Suprapubic skin (tissue), 4 donors: ENCODE measurements around the gene TIE1. TPM values are rescaled to one million over a fixed set of nuclear protein-coding genes. Genes with fewer than 3 reads are reported as not detected.
"Not testable (repeated sequence)": the region's sequence is repeated elsewhere in the genome, so short reads cannot be mapped to it uniquely, and the experiment has no call there.

Experiments
- DNase-seq, 2 donors: peaks; one replicate each; pipeline ENCODE4 v3.0.0-alpha.2; 2019; ENCODE audit warnings: low spot score in 2 of 2
- H3K27ac ChIP-seq: fragments of 200-600 bp; sonication (generic); one replicate; pipeline ENCODE4 v1.5.1; 2019
- H3K27me3 ChIP-seq: fragments of 200-600 bp; sonication (generic); one replicate; pipeline ENCODE4 v1.5.1; 2019
- H3K36me3 ChIP-seq: fragments of 200-600 bp; sonication (generic); one replicate; pipeline ENCODE4 v1.5.1; 2019
- H3K4me1 ChIP-seq: fragments of 200-600 bp; sonication (generic); one replicate; pipeline ENCODE4 v1.5.1; 2019
- H3K4me3 ChIP-seq: fragments of 200-600 bp; sonication (generic); one replicate; pipeline ENCODE4 v1.5.1; 2019; ENCODE audit warnings: mild to moderate bottlenecking
- H3K9me3 ChIP-seq: fragments of 200-600 bp; sonication (generic); one replicate; pipeline ENCODE4 v1.5.1; 2019
- EP300 ChIP-seq: sonication (generic); formaldehyde crosslinking; IDR thresholded peaks from one replicate; pipeline ENCODE4 v1.6.1; 2017; ENCODE audit warnings: antibody characterized with exemption
- POLR2A ChIP-seq, 2 donors: fragments of 450-650 bp; IDR thresholded peaks; one replicate each; pipeline ENCODE4 v1.6.1; 2017; ENCODE audit warnings: antibody characterized with exemption in 2 of 2, mild to moderate bottlenecking in 2 of 2, moderate library complexity in 2 of 2
- POLR2AphosphoS5 ChIP-seq, 3 donors: sonication (generic); formaldehyde crosslinking; IDR thresholded peaks; one replicate each; pipeline ENCODE4 v1.6.1; 2017; ENCODE audit warnings: antibody characterized with exemption in 3 of 3
- WGBS: methylation state at CpG from one replicate; pipeline ENCODE4 v1.1.5; 2018; 5-methylcytosine and 5-hydroxymethylcytosine counted together
- total RNA-seq, 4 donors: library from RNA; depleted of rRNA; stranded (reverse); fragments of >200 nt; gene quantifications; one replicate each; pipeline ENCODE4 v1.1.0, GENCODE V29; 2016
- TF ChIP-seq, protein P1 (sequence below), 2 donors: fragments of 200-600 bp in 1 of 2; fragments of 450-650 bp in 1 of 2; sonication (generic) in 1 of 2; IDR thresholded peaks; one replicate each; pipeline ENCODE4 v1.5.1; 2016 to 2019; ENCODE audit warnings: antibody characterized with exemption in 2 of 2, mild to moderate bottlenecking in 1 of 2, moderate library complexity in 1 of 2

Gene TIE1
- total RNA-seq, 4 donors from 2014 or later = 5.4 to 19.0 (median 11.3) TPM

DNA sequence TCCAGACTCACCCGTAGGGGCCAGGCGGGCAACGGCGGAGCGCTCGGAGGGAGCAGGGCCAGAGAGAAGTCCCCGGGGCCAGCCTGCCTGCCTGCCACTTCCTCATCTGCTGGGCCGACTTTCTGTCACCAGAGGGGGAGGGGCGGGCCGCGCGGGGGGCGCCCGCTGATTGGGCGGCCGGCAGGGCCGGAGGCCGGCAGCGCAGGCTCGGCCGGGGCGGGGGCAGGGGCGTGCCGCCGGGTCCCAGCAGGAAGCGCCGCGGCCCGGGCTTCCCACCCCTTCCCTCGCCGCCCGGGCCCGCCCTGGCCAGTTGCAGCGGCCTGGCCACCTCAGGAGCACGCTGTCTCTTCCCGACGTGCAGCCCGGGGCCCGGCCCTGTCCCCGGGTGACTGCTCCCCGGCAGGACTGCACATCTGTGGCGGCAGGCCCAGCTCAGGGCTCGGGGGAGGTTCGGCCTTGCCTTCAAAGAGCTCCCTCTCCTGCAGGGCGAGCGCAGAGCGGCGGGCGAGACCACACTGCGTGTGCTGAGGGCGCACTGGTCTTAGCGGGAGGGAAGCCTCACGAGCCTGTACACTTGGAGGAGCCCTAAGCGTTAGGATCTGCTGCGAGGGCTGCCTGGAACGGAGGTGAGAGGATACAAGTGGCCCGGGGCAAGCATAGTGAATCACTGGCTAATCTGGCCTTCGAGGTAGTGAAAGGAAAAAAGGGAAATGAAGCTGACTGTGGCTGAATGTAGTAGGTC lies 67.3 kb downstream of the TIE1 start, which contains the start of gene ELOVL1:
Gene ELOVL1 (minus strand): TSS at position 108 of the 742 bp plus-strand sequence. CDS start 2,402 bp downstream, outside the sequence.
- H3K4me1 ChIP-seq = peaks cover 41% of the 10 kb centered on the region

DNA sequence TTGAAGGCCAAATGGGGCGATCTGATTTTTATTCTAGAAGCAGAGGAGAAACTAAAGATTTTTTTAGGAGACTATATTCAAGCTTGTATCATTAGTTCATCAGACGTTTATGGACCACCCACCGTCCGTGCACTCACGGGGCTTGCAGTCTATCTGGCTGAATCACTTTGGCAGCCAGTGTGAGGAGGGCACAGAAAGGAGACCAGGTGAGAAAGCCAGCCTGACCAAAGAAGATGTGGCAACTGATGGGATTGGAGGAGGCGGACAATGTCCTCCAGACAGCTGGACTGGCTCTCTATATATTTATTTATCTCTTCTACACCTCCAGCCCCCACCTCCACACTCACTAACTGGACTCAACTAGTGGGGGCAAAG lies 67.9 kb downstream of the TIE1 start:
- Histone ChIP-seq H3K27ac (peak overlapping the region; percentile 96), H3K36me3 (peaks cover 19% of the 10 kb centered on the region), H3K27me3 (no peaks in the 10 kb centered on the region), H3K4me3 (peak overlapping the region; percentile 80), H3K9me3 (no peaks in the 10 kb centered on the region), H3K4me1 (peaks cover 41% of the 10 kb centered on the region)
- WGBS = 12% methylated on average over 6 of the region's 6 CpGs
- no peak for DNase-seq
- no peak for TF ChIP-seq EP300
- no peak for TF ChIP-seq POLR2A (IDR thresholded peaks at IDR 0.05)
- TF ChIP-seq, protein P1, sequence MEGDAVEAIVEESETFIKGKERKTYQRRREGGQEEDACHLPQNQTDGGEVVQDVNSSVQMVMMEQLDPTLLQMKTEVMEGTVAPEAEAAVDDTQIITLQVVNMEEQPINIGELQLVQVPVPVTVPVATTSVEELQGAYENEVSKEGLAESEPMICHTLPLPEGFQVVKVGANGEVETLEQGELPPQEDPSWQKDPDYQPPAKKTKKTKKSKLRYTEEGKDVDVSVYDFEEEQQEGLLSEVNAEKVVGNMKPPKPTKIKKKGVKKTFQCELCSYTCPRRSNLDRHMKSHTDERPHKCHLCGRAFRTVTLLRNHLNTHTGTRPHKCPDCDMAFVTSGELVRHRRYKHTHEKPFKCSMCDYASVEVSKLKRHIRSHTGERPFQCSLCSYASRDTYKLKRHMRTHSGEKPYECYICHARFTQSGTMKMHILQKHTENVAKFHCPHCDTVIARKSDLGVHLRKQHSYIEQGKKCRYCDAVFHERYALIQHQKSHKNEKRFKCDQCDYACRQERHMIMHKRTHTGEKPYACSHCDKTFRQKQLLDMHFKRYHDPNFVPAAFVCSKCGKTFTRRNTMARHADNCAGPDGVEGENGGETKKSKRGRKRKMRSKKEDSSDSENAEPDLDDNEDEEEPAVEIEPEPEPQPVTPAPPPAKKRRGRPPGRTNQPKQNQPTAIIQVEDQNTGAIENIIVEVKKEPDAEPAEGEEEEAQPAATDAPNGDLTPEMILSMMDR (IDR thresholded peaks at IDR 0.05) = no peak
- no peak for TF ChIP-seq POLR2AphosphoS5 (IDR thresholded peaks at IDR 0.05)

More for the DNA sequence above, 67.3 kb downstream of the TIE1 start, which contains the start of gene ELOVL1:
- peak within 1 kb of the TSS; percentile 96 for H3K27ac ChIP-seq
- H3K4me3 ChIP-seq = peak within 1 kb of the TSS; percentile 80
- no peaks in the 10 kb centered on the region for H3K27me3 ChIP-seq
- H3K36me3 ChIP-seq = peaks cover 25% of the 10 kb centered on the region
- DNase-seq = peak; percentile 93
- no peaks in the 10 kb centered on the region for H3K9me3 ChIP-seq
- under 1% methylated on average over 20 of the region's 58 CpGs for WGBS
- TF ChIP-seq EP300 (no peak), POLR2A (IDR thresholded peaks at IDR 0.05) (peak; percentile 19 to 45), POLR2AphosphoS5 (IDR thresholded peaks at IDR 0.05) (peak in 2 of 3 donors; percentile 9 to 27)
- TF ChIP-seq, protein P1 (IDR thresholded peaks at IDR 0.05) = peak in 1 of 2 donors; percentile 7

DNA sequence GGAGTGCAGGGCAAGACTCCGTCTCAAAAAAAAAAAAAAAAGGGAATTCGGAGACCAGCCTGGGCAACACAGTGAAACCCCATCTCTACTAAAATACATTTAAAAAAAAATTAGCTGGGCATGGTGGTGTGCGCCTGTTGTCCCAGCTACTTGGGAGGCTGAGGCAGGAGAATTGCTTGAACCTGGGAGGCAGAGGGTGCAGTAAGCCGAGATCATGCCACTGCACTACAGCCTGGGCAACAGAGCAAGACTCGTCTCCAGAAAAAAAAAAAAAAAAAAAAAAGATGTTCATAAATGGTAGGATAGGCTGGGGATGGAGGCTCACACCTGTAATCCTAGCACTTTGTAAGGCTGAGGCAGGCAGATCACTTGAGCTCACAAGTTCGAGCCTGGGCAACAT lies 69.0 kb downstream of the TIE1 start:
- not testable (repeated sequence) for H3K27ac ChIP-seq, H3K9me3 ChIP-seq, H3K27me3 ChIP-seq, H3K36me3 ChIP-seq, DNase-seq, H3K4me3 ChIP-seq
- peaks cover 41% of the 10 kb centered on the region for H3K4me1 ChIP-seq
- 92% methylated on average over 6 of the region's 6 CpGs for WGBS

DNA sequence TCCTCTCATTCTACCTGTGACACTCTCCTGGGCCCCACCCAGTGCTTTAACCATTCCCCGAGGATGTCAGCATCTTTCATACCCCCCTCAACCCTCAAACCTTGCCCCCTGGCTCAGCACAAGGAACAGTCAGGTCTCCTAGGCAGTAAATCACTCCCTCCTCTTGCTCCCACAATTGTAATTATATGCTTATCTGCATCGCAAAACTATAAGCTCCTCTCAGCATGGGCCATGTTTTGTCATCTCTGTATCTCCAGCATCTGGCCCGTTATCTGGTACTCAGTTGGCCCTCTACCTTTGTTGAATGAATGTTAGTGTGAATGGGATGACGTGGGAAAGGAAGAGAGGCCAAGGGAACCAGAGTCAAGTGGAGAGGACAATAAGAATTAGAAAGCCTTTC lies 69.8 kb downstream of the TIE1 start:
- Histone ChIP-seq H3K4me3 (no peak overlapping the region), H3K9me3 (no peaks in the 10 kb centered on the region), H3K27me3 (no peaks in the 10 kb centered on the region), H3K27ac (no peak overlapping the region), H3K4me1 (peaks cover 35% of the 10 kb centered on the region), H3K36me3 (peaks cover under 1% of the 10 kb centered on the region)
- WGBS = 76% methylated on average over 4 of the region's 4 CpGs
- DNase-seq = no peak
- TF ChIP-seq POLR2A (IDR thresholded peaks at IDR 0.05) (no peak), EP300 (no peak), POLR2AphosphoS5 (IDR thresholded peaks at IDR 0.05) (no peak)
- TF ChIP-seq, protein P1 (IDR thresholded peaks at IDR 0.05) = no peak

DNA sequence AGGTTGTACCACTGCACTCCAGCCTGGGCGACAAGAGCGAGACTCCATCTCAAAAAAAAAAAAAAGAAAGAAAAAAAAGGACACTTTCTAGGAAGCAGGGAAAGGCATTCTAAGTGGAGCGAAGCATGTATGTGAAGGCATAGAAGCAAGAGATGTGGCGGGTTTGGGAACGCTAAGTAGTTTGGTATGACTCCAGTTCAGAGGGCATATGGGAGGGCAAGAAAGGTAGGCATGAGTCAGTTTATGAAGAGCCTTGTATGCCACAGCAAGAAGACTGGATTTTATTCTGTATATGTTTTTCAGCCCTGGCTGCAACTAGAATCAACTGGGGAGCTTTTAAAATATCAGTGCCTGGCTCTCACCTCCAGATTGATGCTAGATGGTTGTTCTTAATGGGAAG lies 71.4 kb downstream of the TIE1 start:
- H3K27me3 ChIP-seq = no peaks in the 10 kb centered on the region
- 93% methylated on average over 5 of the region's 5 CpGs for WGBS
- peaks cover 19% of the 10 kb centered on the region for H3K4me1 ChIP-seq
- no peaks in the 10 kb centered on the region for H3K36me3 ChIP-seq
- H3K4me3 ChIP-seq = no peak overlapping the region
- H3K9me3 ChIP-seq = no peaks in the 10 kb centered on the region
- no peak overlapping the region for H3K27ac ChIP-seq
- TF ChIP-seq POLR2A (IDR thresholded peaks at IDR 0.05) (no peak), EP300 (no peak), POLR2AphosphoS5 (IDR thresholded peaks at IDR 0.05) (no peak)
- TF ChIP-seq, protein P1 (IDR thresholded peaks at IDR 0.05) = no peak
- no peak for DNase-seq

Other genes starting within 250 kb of the TIE1 start
- 10 to 100 TPM; 34.7 to 67.0 (median 56.4) TPM for gene EBNA1BP2, start 128.7 kb upstream of the TIE1 start, total RNA-seq
- under 1 TPM in 3 of 4 donors, not detected in 1; 0.10 to 0.81 (median 0.11) TPM for gene CFAP57, start 128.7 kb upstream of the TIE1 start, total RNA-seq
- 10 to 100 TPM in 2 of 4 donors, 1 to 10 TPM in 2; 5.7 to 27.1 (median 14.8) TPM for gene TMEM125, start 31.0 kb upstream of the TIE1 start, total RNA-seq
- 10 to 100 TPM in 3 of 4 donors, 1 to 10 TPM in 1; 4.3 to 20.9 (median 16.0) TPM for gene C1orf210, start 15.4 kb upstream of the TIE1 start, total RNA-seq
- not detected for gene MPL, start 36.8 kb downstream of the TIE1 start, total RNA-seq
- gene CDC20, start 58.0 kb downstream of the TIE1 start, total RNA-seq = 10 to 100 TPM in 1 of 4 donors, 1 to 10 TPM in 3; 5.8 to 11.6 (median 7.8) TPM
- 100 to 1,000 TPM; 149 to 434 (median 349) TPM for gene ELOVL1, start 67.0 kb downstream of the TIE1 start, total RNA-seq
- gene MED8, start 88.8 kb downstream of the TIE1 start, total RNA-seq = 10 to 100 TPM; 26.8 to 43.2 (median 40.3) TPM
- gene SZT2, start 88.9 kb downstream of the TIE1 start, total RNA-seq = 100 to 1,000 TPM in 1 of 4 donors, 10 to 100 TPM in 3; 44.2 to 132 (median 65.5) TPM
- 10 to 100 TPM; 27.8 to 55.8 (median 39.5) TPM for gene HYI, start 152.9 kb downstream of the TIE1 start, total RNA-seq
- 100 to 1,000 TPM; 209 to 373 (median 289) TPM for gene PTPRF, start 229.9 kb downstream of the TIE1 start, total RNA-seq